H9 (cell line): Measurements from ENCODE around the gene INPP5A. TPM values are rescaled to one million over a fixed set of nuclear protein-coding genes. Genes with fewer than 3 reads are reported as not detected.
A peak's percentile ranks its signal among the peaks of the same experiment; 100 is the strongest.

Source experiments
- DNase-seq: peaks from one replicate; pipeline ENCODE4 v3.0.0-alpha.2; 2017
- H2AFZ ChIP-seq: one replicate; pipeline ENCODE4 v1.6.1; 2013; ENCODE audit warnings: mild to moderate bottlenecking, low read length, control low read depth, moderate library complexity
- H2AK5ac ChIP-seq: 2 replicates; pipeline ENCODE4 v1.6.1; 2013; ENCODE audit warnings: low read length, control low read depth, mixed read lengths; ENCODE audit not compliant: insufficient read length
- H2BK120ac ChIP-seq: one replicate; pipeline ENCODE4 v1.6.1; 2013; ENCODE audit warnings: low read depth, mild to moderate bottlenecking, low read length, control low read depth, inconsistent platforms; ENCODE audit not compliant: poor library complexity, severe bottlenecking
- H2BK12ac ChIP-seq: 2 replicates; pipeline ENCODE4 v1.6.1; 2013; ENCODE audit warnings: low read length, control low read depth, mixed read lengths, low read depth; ENCODE audit not compliant: insufficient read length
- H2BK15ac ChIP-seq: 2 replicates; pipeline ENCODE4 v1.6.1; 2013; ENCODE audit warnings: low read depth, low read length, control low read depth
- H2BK20ac ChIP-seq: one replicate; pipeline ENCODE4 v1.6.1; 2013; ENCODE audit warnings: low read depth, mild to moderate bottlenecking, low read length, control low read depth, inconsistent platforms; ENCODE audit not compliant: poor library complexity, severe bottlenecking
- H2BK5ac ChIP-seq: 2 replicates; pipeline ENCODE4 v1.6.1; 2013; ENCODE audit warnings: low read length, control low read depth, mixed read lengths; ENCODE audit not compliant: insufficient read length
- H3K14ac ChIP-seq: 2 replicates; pipeline ENCODE4 v1.6.1; 2013; ENCODE audit warnings: low read length, control low read depth; ENCODE audit not compliant: insufficient read depth
- H3K18ac ChIP-seq: 2 replicates; pipeline ENCODE4 v1.6.1; 2013; ENCODE audit warnings: low read depth, mild to moderate bottlenecking, mixed read lengths, low read length, control low read depth; ENCODE audit not compliant: insufficient read length
- H3K23ac ChIP-seq: 2 replicates; pipeline ENCODE4 v1.6.1; 2013; ENCODE audit warnings: low read length, control low read depth, mixed read lengths, low read depth; ENCODE audit not compliant: insufficient read length
- H3K23me2 ChIP-seq: 2 replicates; pipeline ENCODE4 v1.6.1; 2013; ENCODE audit warnings: low read depth, mild to moderate bottlenecking, mixed read lengths, low read length, control low read depth; ENCODE audit not compliant: insufficient read length, poor library complexity, severe bottlenecking
- H3K27ac ChIP-seq: 2 replicates; pipeline ENCODE4 v1.5.1; 2013; ENCODE audit warnings: low read length, control low read depth, mixed read lengths, low read depth; ENCODE audit not compliant: insufficient read length
- H3K27me3 ChIP-seq: 2 replicates; pipeline ENCODE4 v1.6.1; 2013; ENCODE audit warnings: low read length, control low read depth, inconsistent platforms; ENCODE audit not compliant: insufficient read depth
- H3K4ac ChIP-seq: 2 replicates; pipeline ENCODE4 v1.6.1; 2013; ENCODE audit warnings: low read depth, mild to moderate bottlenecking, control low read depth, inconsistent platforms, low read length, moderate library complexity
- H3K4me1 ChIP-seq: 2 replicates; pipeline ENCODE4 v1.6.1; 2013; ENCODE audit warnings: low read length, control low read depth, inconsistent platforms; ENCODE audit not compliant: insufficient read depth
- H3K4me2 ChIP-seq: 2 replicates; pipeline ENCODE4 v1.6.1; 2013; ENCODE audit warnings: low read length, control low read depth, mixed read lengths; ENCODE audit not compliant: insufficient read length, insufficient read depth
- H3K56ac ChIP-seq: 2 replicates; pipeline ENCODE4 v1.6.1; 2013; ENCODE audit warnings: low read depth, mild to moderate bottlenecking, mixed read lengths, low read length, control low read depth; ENCODE audit not compliant: insufficient read length
- H3K79me1 ChIP-seq: 2 replicates; pipeline ENCODE4 v1.6.1; 2013; ENCODE audit warnings: low read depth, mild to moderate bottlenecking, moderate library complexity, low read length, control low read depth, inconsistent platforms; ENCODE audit not compliant: insufficient read depth, poor library complexity, severe bottlenecking
- H3K79me2 ChIP-seq: 2 replicates; pipeline ENCODE4 v1.6.1; 2013; ENCODE audit warnings: low read length, control low read depth, inconsistent platforms; ENCODE audit not compliant: insufficient read depth
- H3K9ac ChIP-seq: 2 replicates; pipeline ENCODE4 v1.6.1; 2013; ENCODE audit warnings: low read length, control low read depth, mixed read lengths; ENCODE audit not compliant: insufficient read length; ENCODE audit errors: extremely low read depth
- H3K9me3 ChIP-seq: one replicate; pipeline ENCODE4 v1.6.1; 2013; ENCODE audit warnings: low read depth, low read length, inconsistent platforms; ENCODE audit not compliant: control insufficient read depth
- H3T11ph ChIP-seq: one replicate; pipeline ENCODE4 v1.6.1; 2013; ENCODE audit warnings: mild to moderate bottlenecking, low read length, control low read depth, inconsistent platforms
- H4K20me1 ChIP-seq: one replicate; pipeline ENCODE4 v1.6.1; 2013; ENCODE audit not compliant: control insufficient read depth, insufficient read length, insufficient read depth
- H4K5ac ChIP-seq: 2 replicates; pipeline ENCODE4 v1.6.1; 2013; ENCODE audit warnings: low read depth, mild to moderate bottlenecking, mixed read lengths, low read length, control low read depth; ENCODE audit not compliant: insufficient read length
- H4K8ac ChIP-seq: replicated peaks from 2 replicates; pipeline ENCODE4 v1.6.1; 2013; ENCODE audit warnings: low read length, control low read depth, mixed read lengths, low read depth; ENCODE audit not compliant: insufficient read length
- H4K91ac ChIP-seq: 2 replicates; pipeline ENCODE4 v1.6.1; 2013; ENCODE audit warnings: low read depth, mild to moderate bottlenecking, moderate library complexity, mixed read lengths, low read length, control low read depth; ENCODE audit not compliant: insufficient read length
- H3K27ac Mint-ChIP-seq, 3 experiments: 2 replicates in 2 of 3; 3 replicates in 1 of 3; pipeline ENCODE4 v1.8.0; 2020 to 2021; ENCODE audit warnings: mixed read lengths in 3 of 3, mild to moderate bottlenecking in 1 of 3, moderate library complexity in 1 of 3
- H3K27me3 Mint-ChIP-seq: 2 replicates; pipeline ENCODE4 v1.8.0; 2021; ENCODE audit warnings: low read depth, mild to moderate bottlenecking, moderate library complexity, mixed read lengths
- H3K36me3 Mint-ChIP-seq, 3 experiments: 2 replicates in 2 of 3; 3 replicates in 1 of 3; pipeline ENCODE4 v1.8.0; 2020 to 2021; ENCODE audit warnings: low read depth in 3 of 3, mixed read lengths in 3 of 3; ENCODE audit not compliant: insufficient read depth in 1 of 3
- H3K4me1 Mint-ChIP-seq, 2 experiments: 2 replicates each; pipeline ENCODE4 v1.8.0; 2020; ENCODE audit warnings: mixed read lengths in 2 of 2
- H3K4me3 Mint-ChIP-seq, 2 experiments: 2 replicates in 1 of 2; 3 replicates in 1 of 2; pipeline ENCODE4 v1.8.0; 2020 to 2021; ENCODE audit warnings: mild to moderate bottlenecking in 2 of 2, mixed read lengths in 2 of 2, moderate library complexity in 1 of 2
- H3K9me3 Mint-ChIP-seq, 2 experiments: 2 replicates in 1 of 2; 3 replicates in 1 of 2; pipeline ENCODE4 v1.8.0; 2020; ENCODE audit warnings: mild to moderate bottlenecking in 2 of 2, mixed read lengths in 2 of 2, moderate library complexity in 1 of 2
- WGBS: extraction: QIAGEN DNeasy Blood & Tissue Kit; methylation state at CpG from one replicate; pipeline ENCODE4 v1.1.7; 2013; ENCODE audit warnings: missing lambda C conversion rate, low lambda C conversion rate, mixed read lengths; ENCODE audit not compliant: insufficient read length; ENCODE audit errors: extremely low coverage; 5-methylcytosine and 5-hydroxymethylcytosine counted together
- total RNA-seq: library from RNA; stranded (reverse); gene quantifications from 2 replicates; pipeline ENCODE4 v1.2.1, GENCODE V29; 2021
- TF ChIP-seq, protein P1 (sequence below): fragments of 200-600 bp; sonication (generic); conservative IDR thresholded peaks from 3 replicates; pipeline ENCODE4 v1.8.0; 2021; ENCODE audit warnings: antibody characterized with exemption, mild to moderate bottlenecking

The INPP5A gene
- total RNA-seq, 1 experiment from 2014 or later: 17.7 TPM

DNA sequence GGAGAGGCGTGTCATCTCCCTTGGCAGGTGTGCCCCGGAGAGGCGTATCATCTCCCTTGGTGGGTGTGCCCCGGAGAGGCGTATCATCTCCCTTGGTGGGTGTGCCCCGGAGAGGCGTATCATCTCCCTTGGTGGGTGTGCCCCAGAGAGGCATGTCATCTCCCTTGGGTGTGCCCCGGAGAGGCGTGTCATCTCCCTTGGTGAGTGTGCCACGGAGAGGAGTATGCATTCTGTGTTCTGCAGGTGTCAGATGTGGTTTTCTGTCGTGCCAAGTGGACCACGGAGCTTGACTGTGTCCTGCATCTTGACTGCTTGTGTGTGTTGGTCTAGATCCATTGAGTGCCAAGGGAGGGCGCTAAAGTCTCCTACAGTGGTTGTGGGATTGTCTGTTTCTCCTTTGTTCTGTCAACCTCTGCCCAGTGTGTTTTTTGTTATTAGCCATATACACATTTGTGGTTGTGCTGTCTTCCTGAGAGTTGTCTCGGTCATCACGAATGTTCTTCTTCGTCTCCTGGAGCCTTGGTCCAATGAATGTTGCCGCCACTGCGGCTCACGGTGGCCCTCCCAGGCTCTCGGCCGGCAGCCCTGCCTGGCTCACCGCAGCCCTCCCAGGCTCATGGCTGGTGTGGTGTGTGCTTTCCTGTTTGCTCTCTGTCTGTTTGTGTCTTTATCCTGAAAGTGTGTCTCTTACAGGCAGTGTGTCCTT, 96.8 kb downstream of the INPP5A start:
- no peak overlapping the region for H3K14ac ChIP-seq
- H3K27ac Mint-ChIP-seq: no peak overlapping the region
- no peaks in the 10 kb centered on the region for H3K79me1 ChIP-seq
- no peaks in the 10 kb centered on the region for H3K23me2 ChIP-seq
- no peaks in the 10 kb centered on the region; the same call in 1 of the 2 replicates for H3K27me3 ChIP-seq
- no peaks in the 10 kb centered on the region; the same call in 1 of the 2 replicates for H3K4me1 ChIP-seq
- no peak overlapping the region for H3K23ac ChIP-seq
- H3K9me3 Mint-ChIP-seq: peaks cover under 1 to 5% of the 10 kb centered on the region in 2 experiments; a peak in 1 of 5 replicates
- no peak overlapping the region for H2BK120ac ChIP-seq
- no peak overlapping the region for H2AK5ac ChIP-seq
- TF ChIP-seq, protein P1, sequence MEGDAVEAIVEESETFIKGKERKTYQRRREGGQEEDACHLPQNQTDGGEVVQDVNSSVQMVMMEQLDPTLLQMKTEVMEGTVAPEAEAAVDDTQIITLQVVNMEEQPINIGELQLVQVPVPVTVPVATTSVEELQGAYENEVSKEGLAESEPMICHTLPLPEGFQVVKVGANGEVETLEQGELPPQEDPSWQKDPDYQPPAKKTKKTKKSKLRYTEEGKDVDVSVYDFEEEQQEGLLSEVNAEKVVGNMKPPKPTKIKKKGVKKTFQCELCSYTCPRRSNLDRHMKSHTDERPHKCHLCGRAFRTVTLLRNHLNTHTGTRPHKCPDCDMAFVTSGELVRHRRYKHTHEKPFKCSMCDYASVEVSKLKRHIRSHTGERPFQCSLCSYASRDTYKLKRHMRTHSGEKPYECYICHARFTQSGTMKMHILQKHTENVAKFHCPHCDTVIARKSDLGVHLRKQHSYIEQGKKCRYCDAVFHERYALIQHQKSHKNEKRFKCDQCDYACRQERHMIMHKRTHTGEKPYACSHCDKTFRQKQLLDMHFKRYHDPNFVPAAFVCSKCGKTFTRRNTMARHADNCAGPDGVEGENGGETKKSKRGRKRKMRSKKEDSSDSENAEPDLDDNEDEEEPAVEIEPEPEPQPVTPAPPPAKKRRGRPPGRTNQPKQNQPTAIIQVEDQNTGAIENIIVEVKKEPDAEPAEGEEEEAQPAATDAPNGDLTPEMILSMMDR: peak; percentile 57
- no peak overlapping the region for H3K9ac ChIP-seq
- H3K9me3 ChIP-seq: no peaks in the 10 kb centered on the region
- H4K91ac ChIP-seq: no peak overlapping the region
- no peak overlapping the region for H2BK12ac ChIP-seq
- H3K4ac ChIP-seq: no peak overlapping the region
- H2BK5ac ChIP-seq: no peak overlapping the region
- no peak overlapping the region for H4K5ac ChIP-seq
- no peaks in the 10 kb centered on the region for H4K20me1 ChIP-seq
- no peaks in the 10 kb centered on the region for H3K36me3 Mint-ChIP-seq
- no peak overlapping the region for H3T11ph ChIP-seq
- H3K27ac ChIP-seq: no peak overlapping the region
- no peak for DNase-seq
- peaks cover 10% of the 10 kb centered on the region for H3K27me3 Mint-ChIP-seq
- no peak overlapping the region for H3K4me2 ChIP-seq
- no peak overlapping the region for H3K18ac ChIP-seq
- no peak overlapping the region for H2AFZ ChIP-seq
- no peak overlapping the region for H3K56ac ChIP-seq
- H3K79me2 ChIP-seq: no peaks in the 10 kb centered on the region
- H2BK15ac ChIP-seq: no peak overlapping the region
- peaks cover 10 to 15% of the 10 kb centered on the region in 2 experiments for H3K4me1 Mint-ChIP-seq
- H3K4me3 Mint-ChIP-seq: no peak overlapping the region
- WGBS: no CpG with 5 or more reads among the region's 22 CpGs
- H2BK20ac ChIP-seq: no peak overlapping the region
- H4K8ac ChIP-seq: no peak overlapping the region
